ENCODE results near the gene ZBTB42. TPM values are rescaled to one million over a fixed set of nuclear protein-coding genes. Genes with fewer than 3 reads are reported as not detected.

ZBTB42 gene
- total RNA-seq, 1 experiment from 2014 or later: 4.2 TPM

DNA sequence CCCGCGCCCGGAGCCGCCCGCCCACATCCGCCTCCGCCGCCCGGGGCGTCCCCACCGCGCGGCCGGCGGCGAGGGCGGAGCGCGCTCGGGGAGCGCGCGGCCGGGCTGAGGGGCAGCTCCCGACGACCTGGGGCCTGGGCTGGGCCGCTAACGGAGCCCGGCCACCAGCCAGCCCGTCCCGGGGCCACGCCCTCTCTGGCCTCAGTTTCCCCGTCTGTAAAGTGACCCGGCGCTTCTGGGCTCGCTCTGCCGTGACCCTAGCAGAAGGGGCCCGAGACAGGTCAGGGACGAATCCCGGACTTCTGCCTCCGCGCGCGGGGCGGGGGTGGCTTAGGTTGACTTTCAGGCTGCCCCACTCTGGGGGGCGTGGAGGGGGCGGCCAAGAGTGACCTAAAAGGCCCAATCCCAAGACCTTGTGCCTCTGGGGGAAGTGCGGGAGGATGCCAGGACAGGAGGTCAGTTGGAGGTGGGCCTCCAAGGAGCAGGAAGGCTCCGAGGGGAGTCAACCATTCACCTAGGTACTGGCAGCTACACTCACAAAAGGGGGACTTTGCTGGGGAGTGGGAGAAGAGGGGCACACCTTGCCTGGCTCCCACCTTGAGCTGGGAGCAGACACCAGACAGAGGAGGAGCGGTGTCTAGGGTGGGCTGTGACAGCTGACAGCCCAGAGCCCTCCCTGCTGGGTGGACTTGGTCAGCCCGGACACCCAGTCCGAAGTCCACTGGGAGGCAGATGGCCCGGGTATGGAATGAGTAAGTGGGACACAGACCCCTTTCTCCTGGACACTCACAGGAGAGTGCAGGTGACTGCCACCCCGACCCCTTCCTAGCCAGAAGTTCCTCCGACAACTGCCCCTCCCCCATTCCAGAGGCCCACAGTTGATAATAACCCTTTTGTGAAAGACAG, 4.9 kb upstream of the ZBTB42 start:
- no peaks in the 10 kb centered on the region for H3K27me3 ChIP-seq (ENCODE audit: insufficient read depth, low read depth)
- no peaks in the 10 kb centered on the region for H3K36me3 ChIP-seq (ENCODE audit: low read depth)
- peaks cover 29% of the 10 kb centered on the region for H4K20me1 ChIP-seq (ENCODE audit: insufficient read depth)
- peaks cover 33% of the 10 kb centered on the region for H3K79me2 ChIP-seq (ENCODE audit: low read depth)
- no peaks in the 10 kb centered on the region for H3K9me2 ChIP-seq (ENCODE audit: insufficient read depth)
- peak overlapping the region; percentile 56; the same call in 1 of the 2 replicates for H3K4me3 ChIP-seq
- peaks cover 25% of the 10 kb centered on the region for H3K4me1 ChIP-seq (replicated peaks; ENCODE audit: insufficient read depth)
- peak in 1 of 2 experiments; percentile 38 for DNase-seq
- peaks cover 29% of the 10 kb centered on the region for H3F3A ChIP-seq (ENCODE audit: insufficient read depth, low read depth)
- no peak overlapping the region for H2AFZ ChIP-seq
- no peak overlapping the region for H3K27ac ChIP-seq
- intact Hi-C loops (cut with micrococcal nuclease; ENCODE audit: unreplicated experiment): loop anchor here (2.0 kb wide), 1 partner anchor 69 kb away; the partner anchor contains the start of gene CEP170B
- BruUV-seq (replicated peaks): no TSS peak
- H3K9me3 ChIP-seq (ENCODE audit: insufficient read depth, low read depth): no peaks in the 10 kb centered on the region
- CTCF ChIA-PET: no interaction called here
- TF ChIP-seq, protein P1, sequence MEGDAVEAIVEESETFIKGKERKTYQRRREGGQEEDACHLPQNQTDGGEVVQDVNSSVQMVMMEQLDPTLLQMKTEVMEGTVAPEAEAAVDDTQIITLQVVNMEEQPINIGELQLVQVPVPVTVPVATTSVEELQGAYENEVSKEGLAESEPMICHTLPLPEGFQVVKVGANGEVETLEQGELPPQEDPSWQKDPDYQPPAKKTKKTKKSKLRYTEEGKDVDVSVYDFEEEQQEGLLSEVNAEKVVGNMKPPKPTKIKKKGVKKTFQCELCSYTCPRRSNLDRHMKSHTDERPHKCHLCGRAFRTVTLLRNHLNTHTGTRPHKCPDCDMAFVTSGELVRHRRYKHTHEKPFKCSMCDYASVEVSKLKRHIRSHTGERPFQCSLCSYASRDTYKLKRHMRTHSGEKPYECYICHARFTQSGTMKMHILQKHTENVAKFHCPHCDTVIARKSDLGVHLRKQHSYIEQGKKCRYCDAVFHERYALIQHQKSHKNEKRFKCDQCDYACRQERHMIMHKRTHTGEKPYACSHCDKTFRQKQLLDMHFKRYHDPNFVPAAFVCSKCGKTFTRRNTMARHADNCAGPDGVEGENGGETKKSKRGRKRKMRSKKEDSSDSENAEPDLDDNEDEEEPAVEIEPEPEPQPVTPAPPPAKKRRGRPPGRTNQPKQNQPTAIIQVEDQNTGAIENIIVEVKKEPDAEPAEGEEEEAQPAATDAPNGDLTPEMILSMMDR (conservative IDR thresholded peaks at IDR 0.05): no peak
- no peak for TF ChIP-seq EZH2 (IDR thresholded peaks at IDR 0.05; ENCODE audit: low read depth)
- H3K4me2 ChIP-seq: peak overlapping the region; percentile 74
- POLR2A ChIA-PET (ENCODE audit: unreplicated experiment): interaction anchor here (0.6 kb wide), 1 partner anchor 21 kb away, joined by 15 read pairs; no protein-coding TSS in a partner anchor

DNA sequence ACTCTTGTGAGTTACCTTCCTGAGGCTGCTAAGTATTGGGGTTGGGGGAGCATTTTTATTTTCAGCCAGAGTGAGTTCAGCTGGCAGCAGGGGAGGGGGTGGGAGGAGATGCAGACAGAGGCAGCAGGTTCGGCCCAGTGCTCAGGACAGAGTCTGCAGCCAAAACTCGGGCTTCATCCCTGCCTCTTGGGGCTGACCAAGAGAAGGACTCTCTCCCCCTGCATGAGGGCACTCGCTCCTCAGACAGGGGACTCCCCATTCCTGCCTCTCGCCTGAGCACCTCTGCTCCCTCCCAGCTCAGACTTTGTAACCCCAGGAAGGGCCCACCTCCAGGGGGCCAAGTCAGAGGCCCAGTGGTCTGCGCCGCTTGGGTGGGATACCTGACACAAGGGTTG, 4.2 kb upstream of the ZBTB42 start:
- intact Hi-C loops (cut with micrococcal nuclease; ENCODE audit: unreplicated experiment): no loop called here
- Histone ChIP-seq H3K4me1 (replicated peaks; ENCODE audit: insufficient read depth) (peaks cover 29% of the 10 kb centered on the region), H4K20me1 (ENCODE audit: insufficient read depth) (peaks cover 25% of the 10 kb centered on the region), H3K27ac (no peak overlapping the region), H3K9me3 (ENCODE audit: insufficient read depth, low read depth) (no peaks in the 10 kb centered on the region), H3K36me3 (ENCODE audit: low read depth) (no peaks in the 10 kb centered on the region), H3K4me2 (no peak overlapping the region), H3K79me2 (ENCODE audit: low read depth) (peaks cover 27% of the 10 kb centered on the region), H3K27me3 (ENCODE audit: insufficient read depth, low read depth) (no peaks in the 10 kb centered on the region), H3F3A (ENCODE audit: insufficient read depth, low read depth) (peaks cover 29% of the 10 kb centered on the region), H2AFZ (no peak overlapping the region), H3K9me2 (ENCODE audit: insufficient read depth) (no peaks in the 10 kb centered on the region), H3K4me3 (no peak overlapping the region)
- ChIA-PET CTCF (no interaction called here), POLR2A (ENCODE audit: unreplicated experiment) (no interaction called here)
- DNase-seq: no peak
- no TSS peak for BruUV-seq (replicated peaks)
- TF ChIP-seq, protein P1 (conservative IDR thresholded peaks at IDR 0.05): no peak
- no peak for TF ChIP-seq EZH2 (IDR thresholded peaks at IDR 0.05; ENCODE audit: low read depth)

DNA sequence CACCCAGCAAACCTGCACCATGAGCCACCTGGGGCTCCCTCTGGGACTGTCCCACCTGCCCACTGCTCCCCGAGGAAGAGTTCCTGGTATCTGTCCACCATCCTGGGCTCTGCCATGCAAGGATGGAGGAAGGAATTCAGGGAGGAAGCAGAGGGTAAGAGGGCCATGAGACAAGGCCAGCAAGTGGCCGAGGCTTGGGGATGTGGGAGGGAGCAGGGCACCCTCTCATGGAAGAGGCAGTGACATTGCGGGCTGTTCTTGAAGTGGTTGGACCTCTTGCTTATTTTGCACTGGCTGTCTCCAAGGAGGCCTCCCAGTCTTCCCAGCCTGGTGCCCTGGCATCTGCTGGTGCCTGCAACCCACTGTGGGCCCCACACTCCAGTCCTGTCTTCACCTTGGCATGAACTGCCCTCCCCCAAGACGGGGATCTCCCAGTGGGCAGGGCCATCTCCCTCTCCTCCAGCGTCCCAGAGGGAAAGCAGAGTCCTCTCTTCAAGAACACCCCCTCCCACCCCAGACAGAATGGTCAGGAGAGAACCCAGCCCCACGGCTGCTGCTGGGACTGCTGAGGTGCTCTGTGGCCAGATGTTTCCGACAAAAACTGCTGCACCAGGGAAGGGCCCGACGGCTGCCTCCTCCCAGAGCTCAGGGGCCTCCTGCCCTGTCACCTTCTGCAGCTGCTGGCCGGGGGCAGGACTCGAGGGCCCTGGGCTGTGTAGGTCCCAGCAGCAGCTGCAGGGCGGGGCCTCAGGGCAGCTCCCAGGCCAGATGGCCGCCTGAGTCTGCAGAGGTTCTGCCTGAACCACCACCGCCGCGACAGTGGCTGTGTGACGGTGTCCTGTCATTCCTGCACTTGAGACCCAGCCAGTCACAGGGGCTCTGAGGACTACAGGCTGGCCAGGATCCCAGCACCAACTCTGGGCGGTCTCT, 3.5 kb upstream of the ZBTB42 start:
- intact Hi-C loops (cut with micrococcal nuclease; ENCODE audit: unreplicated experiment): no loop called here
- POLR2A ChIA-PET (ENCODE audit: unreplicated experiment): interaction anchor here (0.5 kb wide), 1 partner anchor 45 kb away, joined by 3 read pairs; the partner anchor contains the start of gene SIVA1
- no TSS peak for BruUV-seq (replicated peaks)
- no peaks in the 10 kb centered on the region for H3K9me3 ChIP-seq (ENCODE audit: insufficient read depth, low read depth)
- H3K9me2 ChIP-seq (ENCODE audit: insufficient read depth): no peaks in the 10 kb centered on the region
- no peak for TF ChIP-seq EZH2 (IDR thresholded peaks at IDR 0.05; ENCODE audit: low read depth)
- TF ChIP-seq, protein P1 (conservative IDR thresholded peaks at IDR 0.05): no peak
- H3K36me3 ChIP-seq (ENCODE audit: low read depth): no peaks in the 10 kb centered on the region
- no peak overlapping the region for H3K4me2 ChIP-seq
- peaks cover 22% of the 10 kb centered on the region for H4K20me1 ChIP-seq (ENCODE audit: insufficient read depth)
- H3K27ac ChIP-seq: no peak overlapping the region
- peaks cover 34% of the 10 kb centered on the region for H3K4me1 ChIP-seq (replicated peaks; ENCODE audit: insufficient read depth)
- DNase-seq: peak in 1 of 2 experiments; percentile 8
- no peak overlapping the region for H3K4me3 ChIP-seq
- CTCF ChIA-PET: no interaction called here
- H3K79me2 ChIP-seq (ENCODE audit: low read depth): peaks cover 25% of the 10 kb centered on the region
- no peaks in the 10 kb centered on the region for H3K27me3 ChIP-seq (ENCODE audit: insufficient read depth, low read depth)
- H2AFZ ChIP-seq: no peak overlapping the region
- H3F3A ChIP-seq (ENCODE audit: insufficient read depth, low read depth): peaks cover 29% of the 10 kb centered on the region

All from PC-9 (cell line).